Breast epithelium (tissue), 3 donors: ENCODE results near the gene CDYL.

Experiments used
- CTCF ChIP-seq, 3 donors: fragments of 450-650 bp; IDR thresholded peaks; one replicate each; pipeline ENCODE4 v1.5.1; 2016 to 2017; ENCODE audit warnings: antibody characterized with exemption in 3 of 3, mild to moderate bottlenecking in 3 of 3, moderate library complexity in 3 of 3
- POLR2A ChIP-seq: fragments of 450-650 bp; IDR thresholded peaks from one replicate; pipeline ENCODE4 v1.6.1; 2016; ENCODE audit warnings: antibody characterized with exemption, mild to moderate bottlenecking, moderate library complexity

DNA sequence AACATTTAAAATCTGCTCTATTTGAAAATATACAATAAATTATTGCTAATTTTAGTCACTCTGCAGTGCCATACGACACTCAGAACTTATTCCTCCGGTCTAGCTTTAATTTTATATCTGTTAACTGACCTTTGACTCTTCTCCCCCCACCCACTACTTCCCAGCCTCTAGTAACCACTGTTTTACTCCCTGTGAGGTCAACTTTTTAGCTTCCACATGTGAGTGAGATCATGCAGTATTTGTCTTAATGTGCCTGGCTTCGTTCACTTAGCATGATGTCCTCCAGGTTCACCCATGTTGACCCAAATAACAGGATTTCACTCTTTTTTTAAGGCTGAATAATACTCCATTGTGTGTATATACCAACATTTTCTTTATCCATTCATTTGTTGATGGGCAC, 146.9 kb downstream of the CDYL start:
- TF ChIP-seq POLR2A, result no peak
- no peak for TF ChIP-seq CTCF (IDR thresholded peaks at IDR 0.05)
